ENCODE data around the gene ADAMTS2. TPM values are rescaled to one million over a fixed set of nuclear protein-coding genes. Genes with fewer than 3 reads are reported as not detected.

ADAMTS2 gene
- total and polyA plus RNA-seq, 2 donors from 2014 or later: 2.0 to 13.6 TPM

- intact Hi-C loops (cut with DNase I): no loop called here
- no peak overlapping the region for H3K9ac ChIP-seq (ENCODE audit: low read length in 3 of 3)
- DNase-seq (peak in 2 of 5 donors; percentile 10 to 51), FAIRE-seq (no peak)
- H3K4me3 ChIP-seq (ENCODE audit: low read length in 3 of 3): no peak overlapping the region
- H3K27ac ChIP-seq (ENCODE audit: low read depth in 2 of 2, low read length in 2 of 2): no peak overlapping the region
- no peaks in the 10 kb centered on the region for H3K4me1 ChIP-seq (ENCODE audit: control insufficient read depth in 2 of 3, insufficient read depth in 2 of 3, low read depth in 1 of 3, low read length in 3 of 3)
- no peak for TF ChIP-seq CTCF (IDR thresholded peaks at IDR 0.05; ENCODE audit: borderline replicate concordance, extremely low read depth, insufficient read depth)
- no peaks in the 10 kb centered on the region for H3K9me3 ChIP-seq (ENCODE audit: control insufficient read depth in 2 of 3, insufficient read depth in 1 of 3, low read length in 3 of 3)
- H3K36me3 ChIP-seq (ENCODE audit: control insufficient read depth in 2 of 3, insufficient read depth in 3 of 3, low read length in 3 of 3): no peaks in the 10 kb centered on the region
- H3K27me3 ChIP-seq (ENCODE audit: control insufficient read depth, insufficient read depth, low read length): no peaks in the 10 kb centered on the region
Observed at GRCh38 chr5:179152941-179153340, 192.3 kb downstream of the ADAMTS2 start.

- Histone ChIP-seq H3K36me3 (ENCODE audit: control insufficient read depth in 2 of 3, insufficient read depth in 3 of 3, low read length in 3 of 3) (no peaks in the 10 kb centered on the region), H3K4me3 (ENCODE audit: low read length in 3 of 3) (no peak overlapping the region), H3K9ac (ENCODE audit: low read length in 3 of 3) (no peak overlapping the region), H3K27ac (ENCODE audit: low read depth in 2 of 2, low read length in 2 of 2) (no peak overlapping the region), H3K9me3 (ENCODE audit: control insufficient read depth in 2 of 3, insufficient read depth in 1 of 3, low read length in 3 of 3) (no peaks in the 10 kb centered on the region), H3K4me1 (ENCODE audit: control insufficient read depth in 2 of 3, insufficient read depth in 2 of 3, low read depth in 1 of 3, low read length in 3 of 3) (no peaks in the 10 kb centered on the region), H3K27me3 (ENCODE audit: control insufficient read depth, insufficient read depth, low read length) (no peaks in the 10 kb centered on the region)
- FAIRE-seq (no peak), DNase-seq (peak in 2 of 5 donors; percentile 35 to 46)
- intact Hi-C loops (cut with DNase I): no loop called here
- TF ChIP-seq CTCF (IDR thresholded peaks at IDR 0.05; ENCODE audit: borderline replicate concordance, extremely low read depth, insufficient read depth): no peak
Observed at GRCh38 chr5:179152144-179152895, 192.9 kb downstream of the ADAMTS2 start.

- DNase-seq (peak in 1 of 5 donors; percentile 38), FAIRE-seq (no peak)
- intact Hi-C loops (cut with DNase I): no loop called here
- no peak for TF ChIP-seq CTCF (IDR thresholded peaks at IDR 0.05; ENCODE audit: borderline replicate concordance, extremely low read depth, insufficient read depth)
- Histone ChIP-seq H3K27ac (ENCODE audit: low read depth in 2 of 2, low read length in 2 of 2) (no peak overlapping the region), H3K4me3 (ENCODE audit: low read length in 3 of 3) (no peak overlapping the region), H3K9me3 (ENCODE audit: control insufficient read depth in 2 of 3, insufficient read depth in 1 of 3, low read length in 3 of 3) (no peaks in the 10 kb centered on the region), H3K36me3 (ENCODE audit: control insufficient read depth in 2 of 3, insufficient read depth in 3 of 3, low read length in 3 of 3) (no peaks in the 10 kb centered on the region), H3K9ac (ENCODE audit: low read length in 3 of 3) (no peak overlapping the region), H3K27me3 (ENCODE audit: control insufficient read depth, insufficient read depth, low read length) (no peaks in the 10 kb centered on the region), H3K4me1 (ENCODE audit: control insufficient read depth in 2 of 3, insufficient read depth in 2 of 3, low read depth in 1 of 3, low read length in 3 of 3) (no peaks in the 10 kb centered on the region)
Observed at GRCh38 chr5:179151286-179152118, 193.8 kb downstream of the ADAMTS2 start.

Data from kidney (tissue), 14 donors.